GM23338 (cell line): ENCODE measurements around the gene ST14.

Source experiments
- CREB1 ChIP-seq: fragments of 250-450 bp; sonication (Bioruptor Pico); IDR thresholded peaks from 2 replicates; pipeline ENCODE4 v1.5.0; 2020; ENCODE audit warnings: low read depth, mild to moderate bottlenecking, moderate library complexity
- CTCF ChIP-seq, 2 experiments: fragments of 200-600 bp in 1 of 2; sonication (generic) in 1 of 2; conservative IDR thresholded peaks; 2 replicates each; pipeline versions ENCODE4 v1.5.1 to v1.6.1; 2016 to 2017; ENCODE audit warnings: antibody characterized with exemption in 2 of 2, low read depth in 2 of 2, mild to moderate bottlenecking in 2 of 2, moderate library complexity in 1 of 2
- EZH2 ChIP-seq: fragments of 200-600 bp; sonication (generic); IDR thresholded peaks from one replicate; pipeline ENCODE4 v1.8.0; 2017; ENCODE audit warnings: antibody characterized with exemption, mild to moderate bottlenecking, low read depth; ENCODE audit not compliant: unreplicated experiment
- JUNB ChIP-seq: IDR thresholded peaks from one replicate; pipeline ENCODE4 v1.6.1; 2016; ENCODE audit warnings: antibody characterized with exemption; ENCODE audit not compliant: unreplicated experiment
- POLR2AphosphoS5 ChIP-seq: IDR thresholded peaks from 2 replicates; pipeline ENCODE4 v1.6.1; 2016; ENCODE audit warnings: antibody characterized with exemption, low read depth
- REST ChIP-seq: IDR thresholded peaks from one replicate; pipeline ENCODE4 v1.6.1; 2018; ENCODE audit warnings: antibody characterized with exemption; ENCODE audit not compliant: unreplicated experiment

- TF ChIP-seq CTCF (conservative IDR thresholded peaks at IDR 0.05; ENCODE audit: low read depth in 2 of 2) (no peak), POLR2AphosphoS5 (no peak), EZH2 (no peak), REST (no peak), JUNB (no peak), CREB1 (no peak)
These were observed 44.9 kb upstream of the ST14 start for GRCh38 chr11:130114726-130115125.
